GM20000 (cell line): ENCODE measurements around the gene PIGX.

Experiments used
- DNase-seq: peaks from one replicate; pipeline ENCODE4 v3.0.0; 2012; ENCODE audit warnings: low spot score
- CTCF ChIP-seq: IDR thresholded peaks from 2 replicates; pipeline ENCODE4 v1.5.1; 2012; ENCODE audit warnings: mild to moderate bottlenecking, control low read depth; ENCODE audit errors: extremely low read depth, missing control alignments

PIGX gene

GRCh38 chr3:196711838-196712513 lies at the start of gene PIGX, which contains the start of gene CEP19:
TSS of gene PIGX (plus strand) at chr3:196712377.
TSS of gene CEP19 (minus strand) at chr3:196712250. CDS start at chr3:196708657, 3,593 bp downstream.
- DNase-seq, result peak; percentile 98
- TF ChIP-seq CTCF, result no peak

GRCh38 chr3:196662711-196663571 lies 49.2 kb upstream of the PIGX start:
- DNase-seq, result no peak
- TF ChIP-seq CTCF, result no peak

- TF ChIP-seq CTCF, result no peak
- no peak for DNase-seq
Measured at GRCh38 chr3:196666001-196666867, 45.9 kb upstream of the PIGX start.

GRCh38 chr3:196667056-196667825 lies 44.9 kb upstream of the PIGX start:
- no peak for TF ChIP-seq CTCF
- no peak for DNase-seq

- no peak for TF ChIP-seq CTCF
- no peak for DNase-seq
Measured at GRCh38 chr3:196670339-196670738, 41.8 kb upstream of the PIGX start.

GRCh38 chr3:196673632-196674031 lies 38.5 kb upstream of the PIGX start:
- no peak for DNase-seq
- TF ChIP-seq CTCF, result no peak
